Measurements from ENCODE around the gene STX3.

- TF ChIP-seq CTCF (IDR thresholded peaks at IDR 0.05) (no peak), POLR2AphosphoS5 (IDR thresholded peaks at IDR 0.05) (no peak), EP300 (IDR thresholded peaks at IDR 0.05) (no peak), POLR2A (IDR thresholded peaks at IDR 0.05) (no peak)
Measured at GRCh38 chr11:59846556-59846955, 91.4 kb downstream of the STX3 start.

All from gastroesophageal sphincter (tissue), 3 donors.